HepG2 (cell line): ENCODE results near the gene CFAP43. TPM values are rescaled to one million over a fixed set of nuclear protein-coding genes. Genes with fewer than 3 reads are reported as not detected.

ENCODE experiments used
- ATAC-seq: fragments of 200-7000 bp; cut with Tn5 transposase; 3 replicates; pipeline ENCODE4 v1.9.1; 2020; ENCODE audit warnings: mild to moderate bottlenecking, moderate library complexity
- BruUV-seq: library from RNA; stranded (reverse); fragments of 400-500 nt; replicated peaks from 2 replicates; lab custom pipeline; 2021; lab: Mats Ljungman, UMichigan
- CTCF ChIA-PET: fragments of 300-600 bp; formaldehyde crosslinking; extraction: SDS; loops from one replicate; lab custom pipeline; 2021; ENCODE audit warnings: low total read pairs, inconsistent platforms, low intra/inter-chr PET ratio; lab: Yijun Ruan, JAX
- POLR2A ChIA-PET: fragments of 350-600 bp; sonication (Branson Sonifier 250); formaldehyde crosslinking; loops from one replicate; lab custom pipeline; 2020; ENCODE audit warnings: antibody characterized with exemption, inconsistent platforms; lab: Yijun Ruan, JAX
- DNase-seq: peaks from one replicate; pipeline ENCODE4 v3.0.0-alpha.2; 2015; ENCODE audit warnings: low spot score
- FAIRE-seq: peaks from 3 replicates; lab custom pipeline; 2011; peaks lifted over from hg19 to GRCh38; lab: Jason Lieb, UNC
- H2AFZ ChIP-seq: one replicate; pipeline ENCODE4 v1.6.1; 2011; ENCODE audit warnings: low read length, inconsistent platforms
- H3K27ac ChIP-seq: fragments of 300-600 bp; 3 replicates; pipeline ENCODE4 v1.8.0; 2011; ENCODE audit warnings: mixed run types, mild to moderate bottlenecking, mixed read lengths, low read length, inconsistent platforms; ENCODE audit not compliant: insufficient read depth; ENCODE audit errors: extremely low read length
- H3K27me3 ChIP-seq, 2 experiments: fragments of 200-600 bp in 1 of 2; 2 replicates in 1 of 2; 3 replicates in 1 of 2; pipeline versions ENCODE4 v1.6.0 to v1.8.0; 2011; ENCODE audit warnings: low read length in 2 of 2, mild to moderate bottlenecking in 2 of 2, moderate library complexity in 2 of 2, inconsistent platforms in 1 of 2; ENCODE audit not compliant: insufficient read depth in 2 of 2, control insufficient read depth in 1 of 2
- H3K36me3 ChIP-seq, 2 experiments: fragments of 200-600 bp in 1 of 2; replicated peaks in 1 of 2; 2 replicates in 1 of 2; 3 replicates in 1 of 2; pipeline versions ENCODE4 v1.5.1 to v1.8.0; 2011; ENCODE audit warnings: low read length in 2 of 2, inconsistent platforms in 1 of 2; ENCODE audit not compliant: insufficient read depth in 2 of 2, control insufficient read depth in 1 of 2
- H3K4me1 ChIP-seq: 2 replicates; pipeline ENCODE4 v1.5.1; 2012; ENCODE audit warnings: low read length, inconsistent platforms; ENCODE audit not compliant: insufficient read depth
- H3K4me2 ChIP-seq: 2 replicates; pipeline ENCODE4 v1.6.0; 2011; ENCODE audit warnings: low read depth, low read length, inconsistent platforms
- H3K4me3 ChIP-seq, 3 experiments: fragments of 200-600 bp in 1 of 3; sonication (generic), shearing (Covaris generic) in 1 of 3; replicated peaks in 1 of 3; 2 replicates each; pipeline ENCODE4 v1.5.1; 2011 to 2016; ENCODE audit warnings: low read length in 3 of 3, inconsistent platforms in 2 of 3, low read depth in 2 of 3, mild to moderate bottlenecking in 2 of 3, control low read depth in 1 of 3, mixed read lengths in 1 of 3; ENCODE audit not compliant: insufficient read depth in 1 of 3
- H3K79me2 ChIP-seq: one replicate; pipeline ENCODE4 v1.6.1; 2011; ENCODE audit warnings: low read length, inconsistent platforms; ENCODE audit not compliant: insufficient read depth
- H3K9ac ChIP-seq: 2 replicates; pipeline ENCODE4 v1.6.0; 2011; ENCODE audit warnings: mild to moderate bottlenecking, low read depth, low read length, inconsistent platforms; ENCODE audit not compliant: insufficient read depth
- H3K9me3 ChIP-seq: 2 replicates; pipeline ENCODE4 v1.5.1; 2012; ENCODE audit warnings: mild to moderate bottlenecking, low read length
- H4K20me1 ChIP-seq: 2 replicates; pipeline ENCODE4 v1.6.0; 2011; ENCODE audit warnings: inconsistent platforms, mild to moderate bottlenecking, low read length, moderate library complexity; ENCODE audit not compliant: insufficient read depth
- ATF7 ChIP-seq, 2 experiments: fragments of 450-650 bp in 1 of 2; sonication (generic) in 1 of 2; formaldehyde crosslinking in 1 of 2; IDR thresholded peaks; 2 replicates each; pipeline versions ENCODE4 v1.4.0 to v1.6.1; 2016 to 2020; ENCODE audit warnings: antibody characterized with exemption in 1 of 2, mild to moderate bottlenecking in 1 of 2, missing genetic modification reagents in 1 of 2
- MBNL3 ChIP-seq: fragments of 250-450 bp; sonication (Bioruptor Pico); conservative IDR thresholded peaks from 2 replicates; pipeline ENCODE4 v1.8.0; 2022; ENCODE audit warnings: mild to moderate bottlenecking, inconsistent platforms
- ZFX ChIP-seq: sonication (generic); formaldehyde crosslinking; IDR thresholded peaks from 2 replicates; pipeline ENCODE4 v1.4.0; 2020; ENCODE audit warnings: mild to moderate bottlenecking, low read depth, missing genetic modification reagents, moderate library complexity
- ZMYM4 ChIP-seq: sonication (generic); formaldehyde crosslinking; IDR thresholded peaks from 2 replicates; pipeline ENCODE4 v1.8.1; 2023; ENCODE audit warnings: mild to moderate bottlenecking, missing genetic modification reagents
- ZNF644 ChIP-seq: IDR thresholded peaks from 2 replicates; pipeline ENCODE4 v1.6.1; 2016; ENCODE audit warnings: low read depth
- WGBS: methylation state at CpG from one replicate; pipeline ENCODE4 v1.1.6; 2017; ENCODE audit warnings: low lambda C conversion rate; 5-methylcytosine and 5-hydroxymethylcytosine counted together
- in situ Hi-C: cut with HindIII; loops from 2 replicates; pipeline ENCODE4 v1.10.0; 2017; ENCODE audit warnings: low pct_unique_long_range_greater_than_20kb; ENCODE audit not compliant: extremely low pct_ligation_motif_present
- intact Hi-C: fragments of 100-400 bp; cut with micrococcal nuclease; formaldehyde crosslinking; loops from one replicate; pipeline ENCODE4 v1.10.0; 2022; ENCODE audit not compliant: unreplicated experiment
- polyA plus RNA-seq, 8 experiments: library from polyadenylated mRNA; depleted of rRNA in 3 of 8; stranded (reverse) in 7 of 8; unstranded in 1 of 8; fragments of >200 nt; fragmentation: Illumina TruSeq in 4 of 8; extraction: Trizol in 4 of 8; gene quantifications; 2 replicates each; pipeline versions ENCODE4 v1.2.1 to v1.2.3, GENCODE V29; 2011 to 2016; ENCODE audit warnings: low read depth in 4 of 8, missing spikeins in 1 of 8, mixed read lengths in 1 of 8; ENCODE audit not compliant: insufficient read depth in 1 of 8
- total RNA-seq, 5 experiments: library from RNA; depleted of rRNA; stranded (reverse); fragments of >200 nt; fragmentation: Illumina TruSeq; extraction: Trizol; gene quantifications; 2 replicates each; pipeline ENCODE4 v1.2.3, GENCODE V29; 2016; ENCODE audit warnings: low read depth in 1 of 5
- TF ChIP-seq, protein P1 (sequence below): sonication (generic); formaldehyde crosslinking; IDR thresholded peaks from 2 replicates; pipeline ENCODE4 v1.5.1; 2020; ENCODE audit warnings: mild to moderate bottlenecking, moderate library complexity, missing genetic modification reagents
- TF ChIP-seq, protein P2 (sequence below): sonication (generic); formaldehyde crosslinking; IDR thresholded peaks from 2 replicates; pipeline ENCODE4 v1.5.0; 2020; ENCODE audit warnings: mild to moderate bottlenecking, missing genetic modification reagents, borderline replicate concordance
- TF ChIP-seq, protein P3 (sequence below): sonication (generic); formaldehyde crosslinking; IDR thresholded peaks from 2 replicates; pipeline ENCODE4 v1.4.0; 2020; ENCODE audit warnings: missing genetic modification reagents

CFAP43 gene
- total and polyA plus RNA-seq, 2 of the 13 experiments (the other 11 are each of a cell fraction or from before 2014, with no cell fraction given): 0.24 to 0.38 TPM

DNA sequence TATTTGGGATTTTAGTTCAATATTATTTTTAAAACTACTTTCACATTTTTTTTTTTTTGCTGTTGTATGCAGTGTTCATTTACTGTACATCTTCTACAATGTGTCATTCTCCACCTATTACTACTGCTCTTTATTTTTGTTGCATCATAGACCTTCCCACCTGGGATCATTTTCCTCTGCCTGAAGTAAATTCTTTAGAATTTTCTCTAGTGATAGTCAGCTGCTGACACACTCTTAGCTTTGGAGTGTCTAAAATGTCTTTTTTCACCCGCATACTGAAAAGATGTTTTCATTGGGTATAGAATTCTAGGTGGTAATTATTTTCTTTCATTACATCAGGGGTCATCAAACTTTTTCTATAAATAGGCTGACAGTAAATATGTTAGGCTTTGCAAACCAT is 30.5 kb downstream of the CFAP43 start (continued):
- TF ChIP-seq ZMYM4 (CRISPR knock-in tag) (no peak), ATF7 (IDR thresholded peaks at IDR 0.05) (no peak), ATF7 (CRISPR knock-in tag; IDR thresholded peaks at IDR 0.05) (no peak), ZNF644 (no peak)
- TF ChIP-seq, protein P1, sequence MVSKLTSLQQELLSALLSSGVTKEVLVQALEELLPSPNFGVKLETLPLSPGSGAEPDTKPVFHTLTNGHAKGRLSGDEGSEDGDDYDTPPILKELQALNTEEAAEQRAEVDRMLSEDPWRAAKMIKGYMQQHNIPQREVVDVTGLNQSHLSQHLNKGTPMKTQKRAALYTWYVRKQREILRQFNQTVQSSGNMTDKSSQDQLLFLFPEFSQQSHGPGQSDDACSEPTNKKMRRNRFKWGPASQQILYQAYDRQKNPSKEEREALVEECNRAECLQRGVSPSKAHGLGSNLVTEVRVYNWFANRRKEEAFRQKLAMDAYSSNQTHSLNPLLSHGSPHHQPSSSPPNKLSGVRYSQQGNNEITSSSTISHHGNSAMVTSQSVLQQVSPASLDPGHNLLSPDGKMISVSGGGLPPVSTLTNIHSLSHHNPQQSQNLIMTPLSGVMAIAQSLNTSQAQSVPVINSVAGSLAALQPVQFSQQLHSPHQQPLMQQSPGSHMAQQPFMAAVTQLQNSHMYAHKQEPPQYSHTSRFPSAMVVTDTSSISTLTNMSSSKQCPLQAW (CRISPR knock-in tag): no peak
- TF ChIP-seq, protein P2, sequence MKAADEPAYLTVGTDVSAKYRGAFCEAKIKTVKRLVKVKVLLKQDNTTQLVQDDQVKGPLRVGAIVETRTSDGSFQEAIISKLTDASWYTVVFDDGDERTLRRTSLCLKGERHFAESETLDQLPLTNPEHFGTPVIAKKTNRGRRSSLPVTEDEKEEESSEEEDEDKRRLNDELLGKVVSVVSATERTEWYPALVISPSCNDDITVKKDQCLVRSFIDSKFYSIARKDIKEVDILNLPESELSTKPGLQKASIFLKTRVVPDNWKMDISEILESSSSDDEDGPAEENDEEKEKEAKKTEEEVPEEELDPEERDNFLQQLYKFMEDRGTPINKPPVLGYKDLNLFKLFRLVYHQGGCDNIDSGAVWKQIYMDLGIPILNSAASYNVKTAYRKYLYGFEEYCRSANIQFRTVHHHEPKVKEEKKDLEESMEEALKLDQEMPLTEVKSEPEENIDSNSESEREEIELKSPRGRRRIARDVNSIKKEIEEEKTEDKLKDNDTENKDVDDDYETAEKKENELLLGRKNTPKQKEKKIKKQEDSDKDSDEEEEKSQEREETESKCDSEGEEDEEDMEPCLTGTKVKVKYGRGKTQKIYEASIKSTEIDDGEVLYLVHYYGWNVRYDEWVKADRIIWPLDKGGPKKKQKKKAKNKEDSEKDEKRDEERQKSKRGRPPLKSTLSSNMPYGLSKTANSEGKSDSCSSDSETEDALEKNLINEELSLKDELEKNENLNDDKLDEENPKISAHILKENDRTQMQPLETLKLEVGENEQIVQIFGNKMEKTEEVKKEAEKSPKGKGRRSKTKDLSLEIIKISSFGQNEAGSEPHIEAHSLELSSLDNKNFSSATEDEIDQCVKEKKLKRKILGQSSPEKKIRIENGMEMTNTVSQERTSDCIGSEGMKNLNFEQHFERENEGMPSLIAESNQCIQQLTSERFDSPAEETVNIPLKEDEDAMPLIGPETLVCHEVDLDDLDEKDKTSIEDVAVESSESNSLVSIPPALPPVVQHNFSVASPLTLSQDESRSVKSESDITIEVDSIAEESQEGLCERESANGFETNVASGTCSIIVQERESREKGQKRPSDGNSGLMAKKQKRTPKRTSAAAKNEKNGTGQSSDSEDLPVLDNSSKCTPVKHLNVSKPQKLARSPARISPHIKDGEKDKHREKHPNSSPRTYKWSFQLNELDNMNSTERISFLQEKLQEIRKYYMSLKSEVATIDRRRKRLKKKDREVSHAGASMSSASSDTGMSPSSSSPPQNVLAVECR (CRISPR knock-in tag): no peak
- TF ChIP-seq, protein P3, sequence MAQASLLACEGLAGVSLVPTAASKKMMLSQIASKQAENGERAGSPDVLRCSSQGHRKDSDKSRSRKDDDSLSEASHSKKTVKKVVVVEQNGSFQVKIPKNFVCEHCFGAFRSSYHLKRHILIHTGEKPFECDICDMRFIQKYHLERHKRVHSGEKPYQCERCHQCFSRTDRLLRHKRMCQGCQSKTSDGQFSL (CRISPR knock-in tag): no peak

DNA sequence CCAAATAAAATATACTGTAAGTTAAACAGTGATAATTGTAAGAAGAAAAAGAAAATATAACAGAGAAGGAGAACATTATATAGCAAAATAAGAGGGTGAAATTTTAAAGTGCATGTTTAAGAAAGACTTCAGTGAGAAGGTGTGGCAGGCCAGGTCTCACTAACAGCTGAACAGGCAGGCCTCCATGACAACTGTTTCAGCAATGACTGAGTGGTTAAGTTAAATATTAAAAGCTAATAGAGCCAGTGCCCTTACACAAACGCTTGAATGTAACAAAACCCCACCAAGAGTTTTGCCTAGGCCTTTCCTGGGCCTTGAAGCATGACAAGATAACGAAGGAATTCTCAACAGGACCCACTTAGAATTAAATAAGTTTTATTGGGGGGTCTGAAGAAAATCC is 32.6 kb downstream of the CFAP43 start:
- Histone ChIP-seq H3K79me2 (no peaks in the 10 kb centered on the region), H3K4me2 (no peak overlapping the region), H3K27ac (no peak overlapping the region), H3K36me3 (no peaks in the 10 kb centered on the region), H4K20me1 (no peaks in the 10 kb centered on the region), H3K4me1 (peaks cover 18% of the 10 kb centered on the region), H2AFZ (no peak overlapping the region), H3K9ac (no peak overlapping the region), H3K9me3 (no peaks in the 10 kb centered on the region), H3K27me3 (no peaks in the 10 kb centered on the region), H3K4me3 (no peak overlapping the region)
- 7% methylated on average over 2 of the region's 2 CpGs for WGBS
- FAIRE-seq (no peak), ATAC-seq (no peak), DNase-seq (peak; percentile 5)
- no peak for TF ChIP-seq MBNL3 (CRISPR knock-in tag)
- 0 out of 2 replicates have a peak, but pooled peaks have one; percentile 24 for TF ChIP-seq ZFX
- ChIA-PET CTCF (no interaction called here), POLR2A (interaction anchor here (1.1 to 1.3 kb wide), 2 partner anchors 75 to 78 kb away, joined by 3 read pairs; partner anchors contain the start of gene SFR1)
- in situ Hi-C loops (no loop called here), intact Hi-C loops (no loop called here)
- BruUV-seq: no TSS peak
